ENCODE results near the gene HSD3B1.
"Not testable (repeated sequence)": the region's sequence is repeated elsewhere in the genome, so short reads cannot be mapped to it uniquely, and the experiment has no call there.

HSD3B1 gene

GRCh38 chr1:119482517-119483425 is 24.2 kb upstream of the HSD3B1 start:
- Mint-ChIP-seq H3K9me3 (no peaks in the 10 kb centered on the region), H3K27ac (no peak overlapping the region), H3K36me3 (no peaks in the 10 kb centered on the region), H3K27me3 (peaks cover 6% of the 10 kb centered on the region), H3K4me3 (no peak overlapping the region), H3K4me1 (no peaks in the 10 kb centered on the region)
- ATAC-seq = no peak

DNA sequence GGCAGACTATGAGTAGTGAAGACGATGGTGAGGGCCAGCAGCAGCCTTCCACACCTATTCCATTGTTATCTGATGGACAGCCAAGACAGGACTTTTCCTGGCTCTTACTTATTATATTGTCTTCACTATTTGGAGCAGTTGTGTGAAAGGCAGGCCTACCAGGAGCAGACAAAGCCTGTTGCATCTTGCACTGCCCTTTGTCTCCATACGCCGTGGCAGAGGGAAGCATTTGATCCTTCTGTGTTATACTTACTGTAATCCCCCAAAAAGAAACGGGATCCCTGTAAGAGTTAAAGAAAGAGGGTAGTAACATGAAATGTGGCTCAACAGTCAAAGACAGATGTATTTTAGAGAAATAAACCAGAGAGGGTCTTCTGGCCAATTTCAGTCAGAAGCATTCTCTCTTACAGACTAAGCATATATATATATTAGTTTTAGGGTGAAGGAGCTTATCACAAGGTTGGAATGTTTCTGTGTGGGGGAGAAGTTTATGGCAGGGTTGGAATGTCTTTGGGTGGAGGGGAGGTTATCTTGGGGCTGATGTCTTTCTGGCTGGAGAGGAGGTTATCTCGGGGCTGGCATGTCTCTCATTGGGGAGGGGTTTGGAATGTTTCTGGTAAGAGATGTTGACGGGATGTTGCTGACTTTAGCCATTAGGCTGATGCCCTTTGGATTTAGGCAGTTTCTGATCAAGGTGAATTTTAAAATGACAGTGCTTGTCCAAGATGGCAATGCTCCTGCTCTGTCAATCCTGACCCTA is 23.4 kb upstream of the HSD3B1 start:
- H3K4me1 Mint-ChIP-seq = no peaks in the 10 kb centered on the region

GRCh38 chr1:119485201-119485600 is 21.8 kb upstream of the HSD3B1 start:
- no peak for ATAC-seq
- Mint-ChIP-seq H3K27me3 (peaks cover 12% of the 10 kb centered on the region), H3K9me3 (no peaks in the 10 kb centered on the region), H3K4me1 (no peaks in the 10 kb centered on the region), H3K27ac (no peak overlapping the region), H3K4me3 (no peak overlapping the region), H3K36me3 (no peaks in the 10 kb centered on the region)

More for the DNA sequence above, 23.4 kb upstream of the HSD3B1 start:
- Mint-ChIP-seq H3K36me3 (no peaks in the 10 kb centered on the region), H3K4me3 (no peak overlapping the region), H3K27ac (no peak overlapping the region), H3K27me3 (peaks cover 12% of the 10 kb centered on the region), H3K9me3 (no peaks in the 10 kb centered on the region)
- no peak for ATAC-seq

DNA sequence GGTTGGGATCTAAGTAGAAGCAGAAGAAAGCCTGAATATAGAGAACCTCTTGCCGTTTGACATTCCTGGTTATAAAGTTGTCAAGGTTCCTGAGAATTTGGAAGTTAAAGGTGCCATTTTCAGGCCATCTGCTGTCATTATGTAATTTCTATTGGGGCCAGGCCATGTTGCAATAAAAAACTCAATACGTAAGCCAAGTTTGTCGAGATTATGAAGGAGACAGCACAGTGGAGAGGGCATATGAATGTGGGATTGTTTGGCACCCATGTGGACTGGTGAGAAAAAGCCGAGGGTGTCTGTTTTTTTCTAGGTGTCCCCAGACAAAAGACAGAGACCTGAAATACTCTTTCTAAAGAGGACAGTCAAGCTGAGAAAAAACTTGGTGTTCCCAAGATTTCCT is 18.8 kb upstream of the HSD3B1 start:
- Mint-ChIP-seq H3K9me3 (no peaks in the 10 kb centered on the region), H3K27me3 (peaks cover 23% of the 10 kb centered on the region), H3K36me3 (no peaks in the 10 kb centered on the region), H3K4me3 (no peak overlapping the region), H3K4me1 (no peaks in the 10 kb centered on the region), H3K27ac (no peak overlapping the region)
- ATAC-seq = no peak

GRCh38 chr1:119489201-119489600 is 17.8 kb upstream of the HSD3B1 start:
- Mint-ChIP-seq H3K9me3 (no peaks in the 10 kb centered on the region), H3K27me3 (peaks cover 23% of the 10 kb centered on the region)

GRCh38 chr1:119490925-119491324 is 16.1 kb upstream of the HSD3B1 start:
- no peaks in the 10 kb centered on the region for H3K36me3 Mint-ChIP-seq
- no peak overlapping the region for H3K4me3 Mint-ChIP-seq
- H3K9me3 Mint-ChIP-seq = peaks cover 3% of the 10 kb centered on the region
- peaks cover 23% of the 10 kb centered on the region for H3K27me3 Mint-ChIP-seq
- no peak for ATAC-seq
- H3K27ac Mint-ChIP-seq = no peak overlapping the region
- H3K4me1 Mint-ChIP-seq = no peaks in the 10 kb centered on the region

More at GRCh38 chr1:119489201-119489600, 17.8 kb upstream of the HSD3B1 start:
- Mint-ChIP-seq H3K27ac (no peak overlapping the region), H3K4me3 (no peak overlapping the region), H3K4me1 (no peaks in the 10 kb centered on the region), H3K36me3 (no peaks in the 10 kb centered on the region)
- ATAC-seq = no peak

DNA sequence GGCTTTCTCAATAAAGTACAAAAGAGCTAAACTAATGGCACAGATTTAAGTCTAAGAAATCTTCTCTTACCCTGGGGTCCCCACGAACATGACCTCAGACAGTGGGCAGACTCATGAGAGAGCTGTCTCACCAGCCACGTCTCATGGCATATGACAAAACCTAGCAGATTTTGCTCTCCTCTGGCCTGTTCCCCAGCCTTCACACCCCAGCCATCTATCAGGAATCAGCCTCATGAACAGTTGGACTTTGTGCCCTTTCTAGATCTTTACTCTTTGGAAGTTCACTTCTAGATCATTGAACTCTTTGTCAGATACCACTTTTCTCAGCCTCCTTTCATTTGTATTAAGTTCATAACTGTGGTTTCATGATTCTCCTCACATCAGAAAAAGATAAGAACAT is 14.2 kb upstream of the HSD3B1 start:
- Mint-ChIP-seq H3K27ac (no peak overlapping the region), H3K36me3 (no peaks in the 10 kb centered on the region), H3K4me3 (no peak overlapping the region)

GRCh38 chr1:119504831-119505230 is 2.2 kb upstream of the HSD3B1 start:
- no peaks in the 10 kb centered on the region for H3K4me1 Mint-ChIP-seq

More for the DNA sequence above, 14.2 kb upstream of the HSD3B1 start:
- ATAC-seq = no peak
- Mint-ChIP-seq H3K27me3 (peaks cover 26% of the 10 kb centered on the region), H3K4me1 (no peaks in the 10 kb centered on the region), H3K9me3 (peaks cover 8% of the 10 kb centered on the region)

GRCh38 chr1:119510046-119510445 is 3.0 kb downstream of the HSD3B1 start:
- Mint-ChIP-seq H3K36me3 (no peaks in the 10 kb centered on the region), H3K4me1 (no peaks in the 10 kb centered on the region), H3K4me3 (no peak overlapping the region), H3K27me3 (no peaks in the 10 kb centered on the region), H3K27ac (no peak overlapping the region), H3K9me3 (no peaks in the 10 kb centered on the region)
- no peak for ATAC-seq

More at GRCh38 chr1:119504831-119505230, 2.2 kb upstream of the HSD3B1 start:
- Mint-ChIP-seq H3K4me3 (no peak overlapping the region), H3K9me3 (no peaks in the 10 kb centered on the region), H3K27me3 (no peaks in the 10 kb centered on the region), H3K36me3 (no peaks in the 10 kb centered on the region), H3K27ac (no peak overlapping the region)
- no peak for ATAC-seq

GRCh38 chr1:119515221-119515620 is 8.2 kb downstream of the HSD3B1 start:
- Mint-ChIP-seq H3K4me3 (no peak overlapping the region), H3K36me3 (no peaks in the 10 kb centered on the region), H3K9me3 (no peaks in the 10 kb centered on the region), H3K27me3 (no peaks in the 10 kb centered on the region), H3K27ac (no peak overlapping the region), H3K4me1 (no peaks in the 10 kb centered on the region)
- no peak for ATAC-seq

- no peaks in the 10 kb centered on the region for H3K4me1 Mint-ChIP-seq
Measured at GRCh38 chr1:119516247-119516646, 9.2 kb downstream of the HSD3B1 start.

GRCh38 chr1:119516680-119517079 is 9.7 kb downstream of the HSD3B1 start:
- no peak for ATAC-seq
- Mint-ChIP-seq H3K4me3 (no peak overlapping the region), H3K9me3 (no peaks in the 10 kb centered on the region)

More at GRCh38 chr1:119516247-119516646, 9.2 kb downstream of the HSD3B1 start:
- no peak overlapping the region for H3K27ac Mint-ChIP-seq
- H3K4me3 Mint-ChIP-seq = no peak overlapping the region
- no peaks in the 10 kb centered on the region for H3K9me3 Mint-ChIP-seq
- H3K36me3 Mint-ChIP-seq = no peaks in the 10 kb centered on the region
- H3K27me3 Mint-ChIP-seq = no peaks in the 10 kb centered on the region
- no peak for ATAC-seq

DNA sequence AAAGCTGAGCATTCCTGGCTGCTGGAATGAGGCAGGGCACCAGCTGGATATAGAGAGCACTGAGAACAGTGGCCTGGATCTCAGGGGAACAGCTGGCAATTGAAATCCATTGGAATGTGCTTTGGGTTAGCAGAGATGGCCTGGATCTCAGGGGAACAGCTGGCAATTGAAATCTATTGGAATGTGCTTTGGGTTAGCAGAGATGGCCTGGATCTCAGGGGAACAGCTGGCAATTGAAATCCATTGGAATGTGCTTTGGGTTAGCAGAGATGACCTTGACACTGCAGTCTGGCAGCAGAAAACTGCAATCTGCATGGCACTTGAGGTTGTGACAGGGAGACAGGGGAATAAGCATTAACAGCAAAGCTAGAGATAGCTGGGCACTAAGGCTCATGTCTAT is 10.7 kb downstream of the HSD3B1 start:
- not testable (repeated sequence) for ATAC-seq, H3K4me3 Mint-ChIP-seq, H3K4me1 Mint-ChIP-seq, H3K27me3 Mint-ChIP-seq, H3K27ac Mint-ChIP-seq, H3K36me3 Mint-ChIP-seq, H3K9me3 Mint-ChIP-seq

More at GRCh38 chr1:119516680-119517079, 9.7 kb downstream of the HSD3B1 start:
- Mint-ChIP-seq H3K27me3 (no peaks in the 10 kb centered on the region), H3K27ac (no peak overlapping the region), H3K4me1 (no peaks in the 10 kb centered on the region), H3K36me3 (no peaks in the 10 kb centered on the region)

GRCh38 chr1:119531606-119532323 is 24.8 kb downstream of the HSD3B1 start:
- Mint-ChIP-seq H3K27ac (no peak overlapping the region), H3K9me3 (peaks cover 4% of the 10 kb centered on the region), H3K36me3 (no peaks in the 10 kb centered on the region), H3K4me3 (no peak overlapping the region), H3K27me3 (peaks cover 28% of the 10 kb centered on the region), H3K4me1 (no peaks in the 10 kb centered on the region)
- no peak for ATAC-seq

DNA sequence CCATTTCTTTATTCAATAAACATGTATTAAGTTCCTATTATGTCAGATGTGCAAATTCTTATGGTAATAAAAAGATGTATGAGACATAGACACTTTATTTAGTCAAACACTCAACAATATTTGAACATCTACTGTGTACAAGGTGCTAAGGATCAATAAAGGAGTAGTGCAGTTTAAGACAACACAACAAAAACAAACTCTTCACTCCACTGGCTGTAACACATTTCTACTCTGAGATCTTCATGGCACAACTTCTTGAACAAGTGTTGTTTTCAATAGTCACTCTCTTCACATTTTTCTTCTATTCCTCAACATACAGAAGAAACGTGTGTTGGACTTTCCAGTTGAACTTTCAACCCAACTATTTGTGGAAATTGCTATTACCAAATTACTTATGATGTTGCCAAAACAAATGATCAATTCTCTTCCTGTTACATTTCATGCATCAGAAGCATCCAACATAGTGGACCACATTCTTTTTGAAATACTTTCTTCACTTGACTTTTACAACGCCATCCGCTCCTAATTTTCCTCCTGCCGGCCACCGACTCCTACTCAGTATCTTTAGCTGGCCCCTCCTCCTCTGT is 25.4 kb downstream of the HSD3B1 start:
- no peak for ATAC-seq
- Mint-ChIP-seq H3K4me3 (no peak overlapping the region), H3K9me3 (peaks cover 4% of the 10 kb centered on the region), H3K27me3 (peaks cover 22% of the 10 kb centered on the region), H3K27ac (no peak overlapping the region), H3K36me3 (no peaks in the 10 kb centered on the region), H3K4me1 (no peaks in the 10 kb centered on the region)

Data from stimulated activated memory B cell treated with anti-CD40 and anti-IgM and Interleukin-4, amounts not matched to agents 10 μg/mL and 1 μg/mL and 100 μg/mL, for 72 hours (primary cell).